ENCODE measurements around the gene PLXNB2.

- no peak for TF ChIP-seq CTCF (IDR thresholded peaks at IDR 0.05; ENCODE audit: low read depth, low read length, poor library complexity, severe bottlenecking)
- TF ChIP-seq EZH2phosphoT487 (IDR thresholded peaks at IDR 0.05; ENCODE audit: borderline replicate concordance, low read length) = no peak
These were observed 3.6 kb upstream of the PLXNB2 start for GRCh38 chr22:50310949-50311444.
